NCI-H2107 (cell line): ENCODE measurements around the gene EML4.
A peak's percentile ranks its signal among the peaks of the same experiment; 100 is the strongest.

Source experiments
- DNase-seq: peaks from one replicate; lab custom pipeline; 2025; lab: John Stamatoyannopoulos, UW

Gene EML4

GRCh38 chr2:42223855-42224268 is 54.7 kb downstream of the EML4 start:
- DNase-seq = no peak

DNA sequence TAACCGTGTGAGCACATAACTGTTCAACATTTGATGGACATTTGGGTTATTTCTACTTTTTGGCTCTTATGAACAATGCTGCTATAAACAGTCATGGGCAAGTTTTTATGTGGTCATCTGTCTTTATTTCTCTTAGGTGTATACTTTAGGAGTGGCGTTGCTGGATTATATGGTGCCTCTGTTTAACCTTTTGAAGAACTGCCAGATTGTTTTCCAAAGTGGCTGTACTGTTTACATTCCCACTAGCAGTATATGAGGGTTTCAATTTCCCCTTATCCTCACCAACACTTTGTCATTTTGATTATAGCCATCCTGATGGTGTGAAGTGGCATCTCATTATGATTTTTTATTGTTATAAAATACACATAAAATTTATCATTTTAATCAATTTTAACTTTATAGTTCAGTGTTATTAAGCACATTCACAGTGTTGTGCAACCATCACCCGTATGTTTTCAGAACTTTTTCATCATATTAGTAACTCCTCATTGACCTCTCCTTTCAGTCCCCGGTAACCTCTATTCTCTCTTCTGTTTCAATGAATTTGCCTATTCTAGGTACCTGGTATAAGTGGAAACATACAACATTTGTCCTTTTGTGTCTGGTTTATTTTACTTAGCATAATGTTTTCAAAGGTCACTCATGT is 55.4 kb downstream of the EML4 start:
- DNase-seq = no peak

DNA sequence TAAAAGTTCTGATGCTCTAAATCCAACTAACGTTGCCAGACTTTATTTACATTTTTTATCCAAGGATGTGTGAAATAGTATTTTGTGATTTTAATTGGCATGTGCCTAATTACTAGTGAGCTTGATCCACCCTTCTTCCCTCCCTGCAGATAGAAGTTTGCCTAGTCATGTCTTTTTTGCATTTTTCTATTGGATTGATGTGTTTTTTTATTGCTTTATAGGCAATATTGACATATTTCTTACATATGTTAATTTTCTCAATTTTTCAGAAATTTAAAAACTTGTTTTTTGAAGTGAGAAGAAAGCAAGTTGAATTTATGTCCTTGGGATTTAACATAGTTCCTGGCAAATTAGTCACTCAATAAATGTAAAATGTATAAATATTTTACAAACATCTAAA is 56.4 kb downstream of the EML4 start:
- no peak for DNase-seq

- DNase-seq = no peak
Observed at GRCh38 chr2:42227491-42227890, 58.3 kb downstream of the EML4 start.

- no peak for DNase-seq
Observed at GRCh38 chr2:42228101-42228500, 58.9 kb downstream of the EML4 start.

GRCh38 chr2:42229949-42230348 is 60.8 kb downstream of the EML4 start:
- DNase-seq = no peak

GRCh38 chr2:42230891-42231290 is 61.7 kb downstream of the EML4 start:
- DNase-seq = no peak

DNA sequence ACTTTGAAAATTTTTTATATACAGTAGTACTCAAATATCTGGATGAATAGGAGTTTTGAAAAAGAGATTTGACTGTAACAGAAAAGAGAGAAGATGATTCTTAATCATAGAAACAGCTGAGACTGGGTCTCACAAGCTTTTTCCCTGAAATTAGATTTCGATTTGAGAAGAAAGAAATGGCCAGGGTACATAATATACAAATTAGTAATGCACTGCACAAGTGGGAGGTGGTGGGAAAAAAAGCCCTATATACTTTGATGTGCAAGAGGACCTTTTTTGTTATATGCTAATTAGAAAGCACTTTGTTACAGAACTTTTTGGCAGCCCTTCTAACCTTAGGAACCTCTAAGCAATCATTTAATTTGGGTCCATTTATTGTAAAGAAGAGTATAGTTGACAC is 62.9 kb downstream of the EML4 start:
- DNase-seq = no peak

DNA sequence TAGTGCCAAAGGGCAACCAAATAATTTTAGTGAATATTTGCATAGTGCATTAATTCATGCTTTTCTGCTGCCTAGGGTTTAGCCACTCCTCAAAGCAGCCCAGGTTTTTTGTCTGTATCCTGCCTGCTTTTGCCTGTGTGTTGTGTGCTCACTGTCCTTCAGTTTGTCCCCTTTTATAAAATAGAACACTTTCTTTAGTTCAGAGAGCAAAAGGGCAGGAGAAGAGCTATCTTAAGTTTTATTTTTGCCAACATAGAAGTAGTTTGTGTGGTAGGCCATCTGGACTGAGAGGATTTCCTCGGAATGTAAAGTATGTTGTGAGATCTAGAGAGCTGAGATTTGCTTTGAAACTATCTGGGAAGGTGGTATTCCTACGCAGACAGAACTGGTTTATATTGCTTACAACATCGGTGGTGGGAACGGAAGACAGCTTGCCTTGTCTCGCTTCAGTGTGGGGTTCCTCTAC is 64.9 kb downstream of the EML4 start:
- DNase-seq = no peak

GRCh38 chr2:42236911-42237310 is 67.8 kb downstream of the EML4 start:
- no peak for DNase-seq

DNA sequence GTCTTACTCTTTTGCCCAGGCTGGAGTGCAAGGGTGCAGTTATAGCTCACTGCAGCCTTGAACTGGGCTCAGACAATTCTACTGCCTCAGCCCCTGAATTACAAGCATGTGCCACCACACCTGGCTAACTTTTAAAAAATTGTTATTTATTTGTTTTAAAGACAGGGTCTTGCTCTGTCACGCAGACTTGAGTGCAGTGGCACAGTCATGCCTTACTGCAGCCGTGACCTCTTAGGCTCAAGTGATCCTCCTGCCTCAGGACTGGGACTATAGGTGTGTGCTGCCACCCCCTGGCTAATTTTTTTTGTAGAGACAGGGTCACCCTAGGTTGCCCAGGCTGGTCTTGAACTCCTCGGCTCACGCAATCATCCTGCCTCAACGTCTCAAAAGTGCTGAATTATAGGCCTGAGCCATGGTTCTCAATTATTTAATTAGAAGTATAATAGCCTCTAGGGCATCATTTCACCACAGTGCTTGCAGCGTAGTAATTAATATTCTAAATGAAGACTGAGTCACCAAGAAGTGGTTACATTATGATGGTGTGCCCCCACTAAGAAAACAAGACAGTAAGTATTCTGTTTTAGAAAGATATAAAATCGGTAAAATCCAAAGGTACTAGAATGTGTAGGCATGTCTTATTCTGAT is 69.6 kb downstream of the EML4 start:
- DNase-seq = no peak

- DNase-seq = no peak
Observed at GRCh38 chr2:42239289-42239661, 70.1 kb downstream of the EML4 start.

- DNase-seq = no peak
Observed at GRCh38 chr2:42239811-42240210, 70.7 kb downstream of the EML4 start.

GRCh38 chr2:42241517-42241916 is 72.4 kb downstream of the EML4 start:
- DNase-seq = no peak

DNA sequence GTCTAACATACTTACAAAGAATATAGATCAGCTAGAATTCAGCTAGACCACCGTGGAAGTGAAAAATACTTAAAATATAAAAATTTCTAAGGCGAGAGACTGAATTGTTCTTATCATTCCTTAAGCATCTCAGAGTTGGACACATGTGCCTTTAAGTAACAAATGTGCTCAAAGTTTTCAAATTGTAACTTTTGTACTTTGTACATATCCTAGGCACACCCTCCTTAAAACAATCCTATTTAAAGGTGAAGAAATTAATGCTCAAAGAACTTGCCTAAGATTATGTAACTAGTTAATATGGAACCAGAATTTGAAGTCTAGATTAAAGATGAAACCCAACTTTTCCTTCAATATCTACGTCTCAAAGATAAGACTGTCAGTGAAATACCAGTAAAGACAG is 74.1 kb downstream of the EML4 start:
- DNase-seq = no peak

DNA sequence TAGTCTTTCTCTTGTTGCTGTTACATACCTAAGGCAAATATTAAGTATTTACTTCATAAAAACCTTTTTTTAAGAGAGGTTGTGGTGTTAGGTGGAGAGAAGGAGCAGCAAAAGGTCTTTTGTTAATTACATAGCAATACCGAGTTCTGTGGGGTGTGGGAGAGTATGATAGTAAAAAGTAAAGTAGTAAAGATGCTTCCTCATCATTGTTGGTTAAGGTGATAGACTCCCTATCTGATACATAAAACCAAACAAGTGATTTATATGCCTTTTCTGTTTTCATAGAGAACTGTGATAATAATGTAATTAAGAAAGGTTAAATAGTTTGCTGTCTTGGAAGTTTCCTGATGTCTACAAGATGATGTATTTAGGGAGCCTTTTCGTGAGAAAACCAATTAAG is 75.4 kb downstream of the EML4 start:
- no peak for DNase-seq

DNA sequence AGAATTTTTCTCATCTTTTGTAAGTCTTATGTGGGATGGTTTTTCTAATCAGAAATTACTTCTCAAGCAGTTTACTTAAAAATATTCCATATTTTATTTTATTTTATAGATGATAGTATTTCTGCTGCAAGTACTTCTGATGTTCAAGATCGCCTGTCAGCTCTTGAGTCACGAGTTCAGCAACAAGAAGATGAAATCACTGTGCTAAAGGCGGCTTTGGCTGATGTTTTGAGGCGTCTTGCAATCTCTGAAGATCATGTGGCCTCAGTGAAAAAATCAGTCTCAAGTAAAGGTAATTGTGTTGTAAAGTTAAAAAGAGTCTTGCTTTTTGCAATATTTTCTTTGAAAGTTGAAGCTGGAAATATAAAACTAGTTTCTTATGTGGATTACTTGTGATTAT is 76.2 kb downstream of the EML4 start:
- DNase-seq = no peak

DNA sequence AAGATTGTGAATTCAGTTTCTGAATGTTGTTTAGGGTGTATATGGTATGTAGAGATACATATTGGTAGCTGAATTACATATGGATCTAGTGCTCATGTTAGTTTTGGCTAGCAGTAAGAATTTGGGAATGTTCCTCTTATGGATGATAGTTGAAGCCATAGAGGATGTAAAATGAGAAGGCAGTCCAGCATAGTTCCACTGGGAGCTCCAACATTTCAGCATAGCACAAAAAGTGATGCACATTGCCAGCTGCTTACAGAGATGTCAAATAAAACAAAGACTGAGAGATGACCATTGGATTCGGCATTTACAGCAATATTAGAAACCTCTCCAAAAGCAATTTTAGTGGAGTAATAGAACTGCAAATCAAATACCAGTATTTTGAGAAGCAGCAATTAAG is 77.4 kb downstream of the EML4 start:
- no peak for DNase-seq

GRCh38 chr2:42248846-42249245 is 79.7 kb downstream of the EML4 start:
- no peak for DNase-seq

DNA sequence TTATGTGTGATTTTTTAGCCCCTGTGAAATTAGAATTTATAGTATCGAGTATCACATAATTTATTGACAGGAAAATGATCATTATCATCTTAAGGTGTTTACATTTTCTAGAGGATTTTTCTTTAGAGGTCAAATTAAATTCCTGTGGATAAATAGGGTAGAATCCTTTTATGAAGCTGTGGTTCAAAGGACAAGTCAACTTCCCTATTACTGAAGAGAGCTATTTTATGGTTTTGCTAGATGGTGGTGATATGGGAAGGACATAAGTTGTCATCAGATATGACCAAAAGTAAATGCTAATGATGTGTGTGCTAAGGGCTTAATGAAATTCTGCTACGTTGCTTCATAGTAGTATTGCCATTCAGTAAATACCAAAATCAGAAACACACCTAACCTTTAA is 80.1 kb downstream of the EML4 start:
- no peak for DNase-seq

DNA sequence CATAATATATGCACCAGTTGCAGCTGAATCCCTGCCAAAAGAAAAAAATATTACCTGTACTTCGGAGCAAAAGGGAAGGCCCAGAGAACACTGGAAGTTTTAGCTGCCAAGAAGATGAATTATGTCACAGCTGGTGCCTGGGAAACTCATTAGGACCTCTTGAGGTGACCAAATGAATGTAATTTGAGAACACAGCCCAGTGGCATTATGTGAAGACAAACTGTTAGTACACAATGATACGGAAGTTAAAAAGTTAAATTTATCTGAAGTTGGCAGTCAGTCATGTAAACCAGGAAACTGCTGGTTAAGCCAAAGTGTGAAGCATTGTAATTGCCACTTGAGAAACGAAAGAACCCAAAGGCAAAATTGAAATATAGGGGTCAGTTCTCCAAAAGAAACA is 80.7 kb downstream of the EML4 start:
- peak; percentile 66 for DNase-seq

- DNase-seq = no peak
Observed at GRCh38 chr2:42250925-42251324, 81.8 kb downstream of the EML4 start.

DNA sequence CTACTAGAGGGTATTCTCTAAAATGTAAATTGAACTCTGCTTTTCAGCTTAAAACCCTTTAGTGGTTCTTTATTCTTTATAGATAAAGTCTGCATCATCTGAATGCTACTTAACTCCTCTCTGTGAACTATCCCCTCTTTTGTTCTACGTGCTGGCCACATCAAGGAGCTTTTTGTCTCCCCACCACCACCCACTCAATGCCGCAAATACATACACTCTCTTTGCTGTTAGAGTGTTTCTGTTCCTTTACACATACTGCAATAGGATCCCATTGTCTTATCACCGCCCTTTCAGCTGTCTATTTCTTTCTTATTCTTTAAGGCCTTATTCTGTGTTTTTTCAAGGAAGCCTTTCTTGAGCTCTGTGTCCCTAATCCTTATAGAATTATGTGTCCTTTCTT is 83.3 kb downstream of the EML4 start:
- no peak for DNase-seq
